Measurements from ENCODE around the gene HDAC11. TPM values are rescaled to one million over a fixed set of nuclear protein-coding genes. Genes with fewer than 3 reads are reported as not detected.

The HDAC11 gene
- total RNA-seq, 4 donors from 2014 or later, result 13.0 to 40.4 (median 15.8) TPM

DNA sequence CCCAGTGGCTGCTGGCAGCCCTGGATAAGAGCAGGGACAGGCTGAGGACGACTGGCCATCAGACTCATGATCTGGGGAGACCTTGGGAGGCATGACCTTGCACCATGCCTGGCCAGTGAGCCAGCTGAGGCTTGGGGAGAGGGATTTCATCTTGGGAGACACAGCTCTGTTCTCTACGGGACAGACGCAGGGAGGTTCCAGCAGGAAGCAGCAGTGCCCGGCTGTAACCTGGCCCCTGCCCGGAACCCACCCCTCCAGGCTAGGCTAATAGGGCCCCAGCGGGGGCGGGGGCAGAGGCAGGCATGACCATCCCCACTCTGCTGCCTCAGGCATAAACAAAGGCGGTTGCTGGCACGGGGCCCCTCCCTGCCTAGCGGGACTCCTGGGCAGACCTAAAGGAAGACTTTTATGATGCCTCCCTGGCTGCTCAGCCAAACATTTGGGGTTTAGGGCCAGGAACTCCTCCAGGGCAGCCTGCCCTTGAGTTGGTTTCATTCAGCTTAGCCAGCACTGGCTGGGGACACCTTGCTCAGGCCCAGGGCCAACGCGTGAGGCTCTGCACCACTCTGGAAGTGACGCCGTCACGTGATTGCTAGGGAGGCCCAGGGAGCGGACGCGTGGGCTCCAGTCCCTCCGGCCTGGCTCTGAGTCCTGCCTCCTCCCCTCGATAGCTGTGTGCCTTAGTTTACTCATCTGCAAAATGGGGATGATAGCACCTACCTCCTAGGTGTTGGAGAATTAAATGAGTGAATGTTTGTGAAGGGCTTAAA lies 27.6 kb downstream of the HDAC11 start:
- TF ChIP-seq, protein P1, sequence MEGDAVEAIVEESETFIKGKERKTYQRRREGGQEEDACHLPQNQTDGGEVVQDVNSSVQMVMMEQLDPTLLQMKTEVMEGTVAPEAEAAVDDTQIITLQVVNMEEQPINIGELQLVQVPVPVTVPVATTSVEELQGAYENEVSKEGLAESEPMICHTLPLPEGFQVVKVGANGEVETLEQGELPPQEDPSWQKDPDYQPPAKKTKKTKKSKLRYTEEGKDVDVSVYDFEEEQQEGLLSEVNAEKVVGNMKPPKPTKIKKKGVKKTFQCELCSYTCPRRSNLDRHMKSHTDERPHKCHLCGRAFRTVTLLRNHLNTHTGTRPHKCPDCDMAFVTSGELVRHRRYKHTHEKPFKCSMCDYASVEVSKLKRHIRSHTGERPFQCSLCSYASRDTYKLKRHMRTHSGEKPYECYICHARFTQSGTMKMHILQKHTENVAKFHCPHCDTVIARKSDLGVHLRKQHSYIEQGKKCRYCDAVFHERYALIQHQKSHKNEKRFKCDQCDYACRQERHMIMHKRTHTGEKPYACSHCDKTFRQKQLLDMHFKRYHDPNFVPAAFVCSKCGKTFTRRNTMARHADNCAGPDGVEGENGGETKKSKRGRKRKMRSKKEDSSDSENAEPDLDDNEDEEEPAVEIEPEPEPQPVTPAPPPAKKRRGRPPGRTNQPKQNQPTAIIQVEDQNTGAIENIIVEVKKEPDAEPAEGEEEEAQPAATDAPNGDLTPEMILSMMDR (IDR thresholded peaks at IDR 0.05 in 4 of 5, conservative IDR thresholded peaks at IDR 0.05 in 1 of 5), result no peak
- TF ChIP-seq POLR2A (IDR thresholded peaks at IDR 0.05), result no peak
- H3K4me1 ChIP-seq, result peaks cover 0 to 11% of the 10 kb centered on the region in 2 donors
- ATAC-seq (peak in 1 of 2 donors; percentile 16), DNase-seq (no peak)
- no peaks in the 10 kb centered on the region for H3K27me3 ChIP-seq
- intact Hi-C loops (cut with DNase I; ENCODE audit: low total_unique reads) (no loop called here), in situ Hi-C loops (cut with MboI; ENCODE audit: low sequenced_read_pairs in 4 of 4) (no loop called here)
- peak overlapping the region in 1 of 4 donors; percentile 33 for H3K27ac ChIP-seq
- no peaks in the 10 kb centered on the region for H3K9me3 ChIP-seq
- no peaks in the 10 kb centered on the region for H3K36me3 ChIP-seq
- H3K4me3 ChIP-seq, result no peak overlapping the region

DNA sequence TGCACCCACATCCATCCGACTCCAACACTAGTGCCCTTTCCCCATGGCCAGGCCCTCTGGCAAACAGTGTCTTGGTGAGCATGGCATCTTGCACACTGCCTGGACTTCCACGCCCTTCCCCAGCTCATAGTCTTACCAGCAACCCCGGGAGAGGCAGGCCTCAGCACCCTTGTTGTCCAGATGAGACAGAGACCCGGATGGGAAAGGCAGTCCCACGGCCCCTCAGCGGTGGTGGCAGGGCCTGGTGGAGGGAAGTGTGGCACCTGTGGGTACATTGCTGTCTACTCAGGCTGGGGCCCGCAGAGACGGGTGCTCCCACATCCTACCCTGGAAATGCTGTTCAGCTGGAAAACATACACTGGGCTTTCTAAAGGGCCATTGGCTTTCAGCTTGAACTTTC lies 28.4 kb downstream of the HDAC11 start:
- ATAC-seq (no peak), DNase-seq (no peak)
- TF ChIP-seq, protein P1 (IDR thresholded peaks at IDR 0.05 in 4 of 5, conservative IDR thresholded peaks at IDR 0.05 in 1 of 5), result no peak
- TF ChIP-seq POLR2A (IDR thresholded peaks at IDR 0.05), result no peak
- intact Hi-C loops (cut with DNase I; ENCODE audit: low total_unique reads) (no loop called here), in situ Hi-C loops (cut with MboI; ENCODE audit: low sequenced_read_pairs in 4 of 4) (no loop called here)
- no peak overlapping the region for H3K4me3 ChIP-seq
- H3K36me3 ChIP-seq, result no peaks in the 10 kb centered on the region
- no peaks in the 10 kb centered on the region for H3K9me3 ChIP-seq
- peaks cover 0 to 11% of the 10 kb centered on the region in 2 donors for H3K4me1 ChIP-seq
- H3K27me3 ChIP-seq, result no peaks in the 10 kb centered on the region
- H3K27ac ChIP-seq, result no peak overlapping the region

DNA sequence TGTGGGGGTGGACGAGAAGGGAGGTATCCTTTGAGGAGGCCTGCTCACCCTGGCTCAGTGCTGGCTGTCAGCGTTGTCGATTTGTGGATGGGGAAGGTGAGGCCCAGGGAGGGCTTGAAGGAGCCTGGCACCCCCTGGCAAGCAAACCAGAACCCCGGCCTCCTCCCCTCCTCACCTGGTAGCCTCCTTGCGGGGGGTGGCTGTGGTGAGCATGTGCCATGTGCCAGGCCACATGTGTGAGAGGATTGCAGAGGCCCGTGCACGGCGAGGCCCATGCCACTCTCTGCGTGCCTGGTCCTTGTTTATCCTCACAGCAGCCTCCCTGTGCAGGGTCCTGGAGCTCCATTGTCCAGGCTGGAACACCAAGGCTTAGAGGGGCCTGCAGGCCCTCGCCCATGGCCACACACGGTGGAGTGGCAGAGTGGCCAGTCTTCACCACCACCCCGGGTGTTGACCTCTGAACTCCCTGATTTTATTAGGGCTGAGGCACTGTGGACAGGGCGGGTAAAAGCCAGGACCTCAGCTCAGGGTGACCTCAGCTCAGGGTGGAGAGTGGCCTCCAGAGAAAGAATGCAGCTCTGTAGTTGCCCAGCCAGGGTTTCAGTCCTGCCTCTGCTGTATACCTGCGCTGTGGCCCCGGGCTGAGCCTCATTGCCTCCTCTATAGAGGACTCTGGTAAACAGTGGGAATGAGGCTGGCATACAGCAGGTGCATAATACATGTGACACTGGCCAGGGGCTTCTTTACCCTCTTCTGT lies 29.1 kb downstream of the HDAC11 start:
- in situ Hi-C loops (cut with MboI; ENCODE audit: low sequenced_read_pairs in 4 of 4) (no loop called here), intact Hi-C loops (cut with DNase I; ENCODE audit: low total_unique reads) (no loop called here)
- DNase-seq (no peak), ATAC-seq (no peak)
- TF ChIP-seq, protein P1 (IDR thresholded peaks at IDR 0.05 in 4 of 5, conservative IDR thresholded peaks at IDR 0.05 in 1 of 5), result no peak
- no peak for TF ChIP-seq POLR2A (IDR thresholded peaks at IDR 0.05)
- no peaks in the 10 kb centered on the region for H3K36me3 ChIP-seq
- H3K4me1 ChIP-seq, result peaks cover 0 to 11% of the 10 kb centered on the region in 2 donors
- no peaks in the 10 kb centered on the region for H3K27me3 ChIP-seq
- H3K27ac ChIP-seq, result no peak overlapping the region
- no peak overlapping the region for H3K4me3 ChIP-seq
- no peaks in the 10 kb centered on the region for H3K9me3 ChIP-seq

DNA sequence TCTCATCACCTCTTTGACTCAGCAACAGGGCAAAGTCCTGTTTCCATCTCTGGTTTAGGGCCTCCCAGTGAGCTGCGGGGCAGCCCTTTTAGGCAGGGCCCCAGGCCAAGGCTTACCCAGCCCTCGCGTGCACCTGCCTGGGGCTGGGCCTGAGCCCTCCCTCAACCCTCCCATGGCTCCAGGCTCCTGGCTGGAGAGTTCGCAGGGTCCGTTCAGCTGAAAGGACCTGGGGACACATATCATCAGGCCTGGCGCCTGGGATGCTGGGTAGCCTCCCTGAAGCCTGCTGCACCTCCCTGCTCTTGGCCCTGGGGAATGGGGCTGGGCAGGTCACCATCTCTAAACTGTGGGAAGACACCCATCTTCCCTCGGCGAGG lies 29.7 kb downstream of the HDAC11 start:
- ATAC-seq, result no peak
- no peak for DNase-seq
- TF ChIP-seq, protein P1 (IDR thresholded peaks at IDR 0.05 in 4 of 5, conservative IDR thresholded peaks at IDR 0.05 in 1 of 5), result no peak
- no peak for TF ChIP-seq POLR2A (IDR thresholded peaks at IDR 0.05)
- in situ Hi-C loops (cut with MboI; ENCODE audit: low sequenced_read_pairs in 4 of 4), result no loop called here
- intact Hi-C loops (cut with DNase I; ENCODE audit: low total_unique reads), result no loop called here
- no peaks in the 10 kb centered on the region for H3K9me3 ChIP-seq
- peaks cover 0 to 11% of the 10 kb centered on the region in 2 donors for H3K4me1 ChIP-seq
- H3K36me3 ChIP-seq, result no peaks in the 10 kb centered on the region
- no peak overlapping the region for H3K4me3 ChIP-seq
- H3K27me3 ChIP-seq, result no peaks in the 10 kb centered on the region
- H3K27ac ChIP-seq, result no peak overlapping the region

All from gastrocnemius medialis (tissue), 4 donors.